ENCODE results near the gene CDC42BPB. TPM values are rescaled to one million over a fixed set of nuclear protein-coding genes. Genes with fewer than 3 reads are reported as not detected.

CDC42BPB gene
- total and polyA plus RNA-seq, 2 of the 13 experiments (the other 11 are each of a cell fraction or from before 2014, with no cell fraction given) = 19.7 to 32.3 TPM

DNA sequence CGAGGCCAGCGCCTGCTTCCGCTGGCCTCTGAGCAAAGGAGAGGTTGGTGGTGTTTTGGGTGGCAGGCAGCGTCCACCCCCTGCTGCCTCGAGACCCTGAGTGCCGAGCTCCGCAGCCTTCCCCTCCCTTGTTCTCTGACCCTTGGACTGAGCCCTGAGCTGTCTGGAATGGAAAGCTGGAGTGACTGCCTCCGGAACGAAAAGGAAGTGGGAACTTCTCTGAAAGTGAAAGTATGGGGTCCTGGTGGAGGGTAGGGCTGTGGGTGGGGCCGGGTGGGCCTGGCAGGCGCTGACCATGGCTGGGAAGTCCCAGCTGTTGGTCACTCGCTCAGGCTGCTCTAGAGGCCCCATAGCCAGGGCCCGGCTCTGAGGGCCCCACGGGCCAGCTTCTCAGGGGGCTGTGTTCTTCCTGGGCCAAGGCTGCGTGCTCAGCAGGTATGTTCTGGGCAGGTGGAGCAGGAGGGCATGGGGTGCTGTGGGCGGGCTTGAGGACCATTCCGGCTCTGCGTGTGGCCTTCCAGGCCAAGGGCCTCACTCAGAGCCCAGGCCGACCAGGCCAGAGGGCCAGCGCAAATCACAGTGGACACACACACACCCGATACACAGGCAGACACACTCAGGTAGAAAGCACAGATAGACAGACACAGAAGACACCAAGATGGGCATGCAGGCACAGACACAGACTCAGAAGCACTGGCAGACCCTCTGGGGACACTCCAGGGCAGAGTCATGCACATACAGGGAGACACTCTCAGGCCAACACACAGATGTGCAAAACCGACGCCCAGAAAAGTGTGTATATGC is 37.3 kb upstream of the CDC42BPB start, which contains the start of gene EXOC3L4 (continued):
- TF ChIP-seq, protein P1, sequence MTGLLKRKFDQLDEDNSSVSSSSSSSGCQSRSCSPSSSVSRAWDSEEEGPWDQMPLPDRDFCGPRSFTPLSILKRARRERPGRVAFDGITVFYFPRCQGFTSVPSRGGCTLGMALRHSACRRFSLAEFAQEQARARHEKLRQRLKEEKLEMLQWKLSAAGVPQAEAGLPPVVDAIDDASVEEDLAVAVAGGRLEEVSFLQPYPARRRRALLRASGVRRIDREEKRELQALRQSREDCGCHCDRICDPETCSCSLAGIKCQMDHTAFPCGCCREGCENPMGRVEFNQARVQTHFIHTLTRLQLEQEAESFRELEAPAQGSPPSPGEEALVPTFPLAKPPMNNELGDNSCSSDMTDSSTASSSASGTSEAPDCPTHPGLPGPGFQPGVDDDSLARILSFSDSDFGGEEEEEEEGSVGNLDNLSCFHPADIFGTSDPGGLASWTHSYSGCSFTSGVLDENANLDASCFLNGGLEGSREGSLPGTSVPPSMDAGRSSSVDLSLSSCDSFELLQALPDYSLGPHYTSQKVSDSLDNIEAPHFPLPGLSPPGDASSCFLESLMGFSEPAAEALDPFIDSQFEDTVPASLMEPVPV (CRISPR knock-in tag; IDR thresholded peaks at IDR 0.05) = 0 out of 2 replicates have a peak, but pooled peaks have one; percentile 80
- TF ChIP-seq DPF2 (CRISPR knock-in tag; IDR thresholded peaks at IDR 0.05; ENCODE audit: borderline replicate concordance, low read depth) (0 out of 2 replicates have a peak, but pooled peaks have one; percentile 29), U2AF1 (optimal IDR thresholded peaks at IDR 0.05; ENCODE audit: low read depth, low read length) (no peak), ZNF460 (CRISPR knock-in tag; IDR thresholded peaks at IDR 0.05; ENCODE audit: borderline replicate concordance) (no peak), MEIS1 (CRISPR knock-in tag; IDR thresholded peaks at IDR 0.05; ENCODE audit: borderline replicate concordance) (no peak), ZBTB42 (CRISPR knock-in tag; IDR thresholded peaks at IDR 0.05) (peak; percentile 80; the same call in 1 of the 2 replicates), SATB2 (CRISPR knock-in tag; IDR thresholded peaks at IDR 0.05) (no peak), NPAS2 (CRISPR knock-in tag; IDR thresholded peaks at IDR 0.05; ENCODE audit: borderline replicate concordance) (no peak), MXI1 (IDR thresholded peaks at IDR 0.05; ENCODE audit: borderline replicate concordance, low read depth, low read length) (no peak), MIER2 (CRISPR knock-in tag; IDR thresholded peaks at IDR 0.05) (no peak), ZNF549 (CRISPR knock-in tag; IDR thresholded peaks at IDR 0.05) (no peak), SIX4 (CRISPR knock-in tag; IDR thresholded peaks at IDR 0.05) (no peak), ZNF616 (CRISPR knock-in tag; IDR thresholded peaks at IDR 0.05; ENCODE audit: low read depth) (no peak), ADNP (CRISPR knock-in tag; IDR thresholded peaks at IDR 0.05) (no peak), ZNF598 (CRISPR knock-in tag; IDR thresholded peaks at IDR 0.05; ENCODE audit: borderline replicate concordance) (0 out of 2 replicates have a peak, but pooled peaks have one; percentile 34), MIER3 (CRISPR knock-in tag; IDR thresholded peaks at IDR 0.05; ENCODE audit: borderline replicate concordance) (no peak), ZNF256 (CRISPR knock-in tag; conservative IDR thresholded peaks at IDR 0.05) (no peak), SP4 (CRISPR knock-in tag; IDR thresholded peaks at IDR 0.05) (peak; percentile 73; the same call in 1 of the 2 replicates), SP2 (CRISPR knock-in tag; IDR thresholded peaks at IDR 0.05) (no peak), ZNF343 (CRISPR knock-in tag; IDR thresholded peaks at IDR 0.05) (no peak), CREM (IDR thresholded peaks at IDR 0.05) (no peak), CREM (CRISPR knock-in tag; IDR thresholded peaks at IDR 0.05) (no peak)
- TF ChIP-seq, protein P2, sequence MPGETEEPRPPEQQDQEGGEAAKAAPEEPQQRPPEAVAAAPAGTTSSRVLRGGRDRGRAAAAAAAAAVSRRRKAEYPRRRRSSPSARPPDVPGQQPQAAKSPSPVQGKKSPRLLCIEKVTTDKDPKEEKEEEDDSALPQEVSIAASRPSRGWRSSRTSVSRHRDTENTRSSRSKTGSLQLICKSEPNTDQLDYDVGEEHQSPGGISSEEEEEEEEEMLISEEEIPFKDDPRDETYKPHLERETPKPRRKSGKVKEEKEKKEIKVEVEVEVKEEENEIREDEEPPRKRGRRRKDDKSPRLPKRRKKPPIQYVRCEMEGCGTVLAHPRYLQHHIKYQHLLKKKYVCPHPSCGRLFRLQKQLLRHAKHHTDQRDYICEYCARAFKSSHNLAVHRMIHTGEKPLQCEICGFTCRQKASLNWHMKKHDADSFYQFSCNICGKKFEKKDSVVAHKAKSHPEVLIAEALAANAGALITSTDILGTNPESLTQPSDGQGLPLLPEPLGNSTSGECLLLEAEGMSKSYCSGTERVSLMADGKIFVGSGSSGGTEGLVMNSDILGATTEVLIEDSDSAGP (CRISPR knock-in tag; IDR thresholded peaks at IDR 0.05; ENCODE audit: borderline replicate concordance) = peak; percentile 26; the same call in 1 of the 2 replicates
- TF ChIP-seq, protein P3, sequence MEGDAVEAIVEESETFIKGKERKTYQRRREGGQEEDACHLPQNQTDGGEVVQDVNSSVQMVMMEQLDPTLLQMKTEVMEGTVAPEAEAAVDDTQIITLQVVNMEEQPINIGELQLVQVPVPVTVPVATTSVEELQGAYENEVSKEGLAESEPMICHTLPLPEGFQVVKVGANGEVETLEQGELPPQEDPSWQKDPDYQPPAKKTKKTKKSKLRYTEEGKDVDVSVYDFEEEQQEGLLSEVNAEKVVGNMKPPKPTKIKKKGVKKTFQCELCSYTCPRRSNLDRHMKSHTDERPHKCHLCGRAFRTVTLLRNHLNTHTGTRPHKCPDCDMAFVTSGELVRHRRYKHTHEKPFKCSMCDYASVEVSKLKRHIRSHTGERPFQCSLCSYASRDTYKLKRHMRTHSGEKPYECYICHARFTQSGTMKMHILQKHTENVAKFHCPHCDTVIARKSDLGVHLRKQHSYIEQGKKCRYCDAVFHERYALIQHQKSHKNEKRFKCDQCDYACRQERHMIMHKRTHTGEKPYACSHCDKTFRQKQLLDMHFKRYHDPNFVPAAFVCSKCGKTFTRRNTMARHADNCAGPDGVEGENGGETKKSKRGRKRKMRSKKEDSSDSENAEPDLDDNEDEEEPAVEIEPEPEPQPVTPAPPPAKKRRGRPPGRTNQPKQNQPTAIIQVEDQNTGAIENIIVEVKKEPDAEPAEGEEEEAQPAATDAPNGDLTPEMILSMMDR (CRISPR knock-in tag; IDR thresholded peaks at IDR 0.05) = peak; percentile 2; the same call in 1 of the 2 replicates
- TF ChIP-seq, protein P4, sequence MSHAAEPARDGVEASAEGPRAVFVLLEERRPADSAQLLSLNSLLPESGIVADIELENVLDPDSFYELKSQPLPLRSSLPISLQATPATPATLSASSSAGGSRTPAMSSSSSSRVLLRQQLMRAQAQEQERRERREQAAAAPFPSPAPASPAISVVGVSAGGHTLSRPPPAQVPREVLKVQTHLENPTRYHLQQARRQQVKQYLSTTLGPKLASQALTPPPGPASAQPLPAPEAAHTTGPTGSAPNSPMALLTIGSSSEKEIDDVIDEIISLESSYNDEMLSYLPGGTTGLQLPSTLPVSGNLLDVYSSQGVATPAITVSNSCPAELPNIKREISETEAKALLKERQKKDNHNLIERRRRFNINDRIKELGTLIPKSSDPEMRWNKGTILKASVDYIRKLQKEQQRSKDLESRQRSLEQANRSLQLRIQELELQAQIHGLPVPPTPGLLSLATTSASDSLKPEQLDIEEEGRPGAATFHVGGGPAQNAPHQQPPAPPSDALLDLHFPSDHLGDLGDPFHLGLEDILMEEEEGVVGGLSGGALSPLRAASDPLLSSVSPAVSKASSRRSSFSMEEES (CRISPR knock-in tag; IDR thresholded peaks at IDR 0.05) = no peak
